OCI-M2 (cell line): Measurements from ENCODE around the gene ITPKB.
"Not testable (repeated sequence)": the region's sequence is repeated elsewhere in the genome, so short reads cannot be mapped to it uniquely, and the experiment has no call there.

Experiments used
- DNase-seq: peaks from one replicate; lab custom pipeline; 2025; ENCODE audit not compliant: unreplicated experiment; lab: John Stamatoyannopoulos, UW

Gene ITPKB

GRCh38 chr1:226754793-226755533, 15.9 kb upstream of the ITPKB start:
- no peak for DNase-seq

DNA sequence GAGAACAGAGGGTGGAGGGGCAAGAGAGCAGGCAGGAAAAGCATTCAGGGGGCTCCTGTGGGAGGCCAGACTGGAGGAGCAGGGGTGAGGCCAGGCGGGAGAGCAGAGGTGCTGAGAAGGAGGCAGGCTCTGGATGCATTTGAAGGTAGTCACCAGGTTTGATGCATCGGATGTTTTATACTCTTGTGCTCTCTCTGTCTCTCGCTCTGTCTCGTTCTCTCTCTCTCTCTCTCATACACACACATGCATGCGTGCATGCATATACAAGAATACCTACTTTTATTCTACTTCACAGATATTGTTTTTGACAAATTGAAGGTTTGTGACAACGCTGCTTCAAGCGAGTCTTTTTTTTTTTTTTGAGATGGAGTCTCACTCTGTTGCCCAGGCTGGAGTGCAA, 15.0 kb upstream of the ITPKB start:
- no peak for DNase-seq

DNA sequence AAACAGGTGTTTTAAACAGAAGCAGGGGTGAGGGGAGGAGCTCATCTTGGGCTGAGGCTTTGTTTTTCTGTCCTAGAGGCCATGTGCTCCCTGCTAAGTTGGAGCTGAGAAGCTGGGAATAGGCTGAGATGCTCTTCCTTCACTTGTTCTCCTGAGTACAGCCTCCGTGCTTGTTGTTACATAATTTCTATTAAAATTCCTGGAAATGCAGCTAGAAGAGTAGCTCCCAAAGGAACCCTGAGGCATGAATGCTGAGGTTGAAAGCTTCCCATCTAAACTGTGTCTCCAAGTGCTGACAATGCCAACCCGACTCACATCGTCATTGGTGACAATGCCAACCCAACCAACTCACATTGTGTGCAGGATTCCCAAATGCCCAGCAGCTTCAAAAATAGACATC, 12.6 kb upstream of the ITPKB start:
- no peak for DNase-seq

- DNase-seq = no peak
Measured at GRCh38 chr1:226751214-226751613, 12.1 kb upstream of the ITPKB start.

DNA sequence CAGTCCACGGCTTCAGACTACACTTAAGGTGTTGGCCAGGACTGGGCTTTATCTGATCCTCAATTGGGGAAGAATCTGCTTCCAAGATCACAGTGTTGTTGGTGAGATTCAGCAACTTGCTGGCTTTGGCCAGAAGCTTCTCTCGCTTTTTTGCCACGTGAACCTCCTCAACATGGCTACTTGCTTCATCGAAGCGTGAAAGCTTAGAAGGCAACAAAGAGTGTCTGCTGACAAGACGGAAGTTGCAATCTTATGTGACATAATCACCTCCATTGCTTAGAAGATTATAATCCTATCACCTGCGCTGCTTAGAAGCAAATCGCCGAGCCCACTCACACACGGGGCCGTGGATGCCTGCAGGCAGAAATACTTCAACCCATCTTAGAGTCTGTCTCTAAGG, 10.4 kb upstream of the ITPKB start:
- no peak for DNase-seq

- DNase-seq = no peak
Measured at GRCh38 chr1:226748306-226748705, 9.2 kb upstream of the ITPKB start.

GRCh38 chr1:226747519-226748263, 8.6 kb upstream of the ITPKB start:
- not testable (repeated sequence) for DNase-seq

- DNase-seq = no peak
Measured at GRCh38 chr1:226743259-226743658, 4.2 kb upstream of the ITPKB start.

DNA sequence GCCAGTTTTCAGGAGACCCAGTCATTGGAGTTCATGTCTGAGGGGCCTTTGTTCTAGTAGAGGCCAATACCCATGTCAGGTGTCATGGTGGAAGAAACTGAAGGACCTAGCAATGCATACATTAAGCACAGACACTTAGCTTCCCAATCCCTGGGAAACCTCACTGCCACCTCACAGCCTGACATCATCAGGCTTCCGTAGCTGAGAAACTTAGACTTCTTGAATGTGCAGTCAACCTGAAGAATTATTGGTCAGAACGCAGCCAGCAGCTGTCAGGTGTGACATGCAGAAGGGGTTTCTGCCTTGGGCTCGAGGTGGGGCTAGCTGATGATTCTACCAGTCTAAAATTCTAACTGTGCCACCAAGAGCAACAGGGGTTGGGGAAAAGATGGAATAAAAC, 1.9 kb upstream of the ITPKB start:
- no peak for DNase-seq

- no peak for DNase-seq
Measured at GRCh38 chr1:226739696-226740065, 599 bp upstream of the ITPKB start.

DNA sequence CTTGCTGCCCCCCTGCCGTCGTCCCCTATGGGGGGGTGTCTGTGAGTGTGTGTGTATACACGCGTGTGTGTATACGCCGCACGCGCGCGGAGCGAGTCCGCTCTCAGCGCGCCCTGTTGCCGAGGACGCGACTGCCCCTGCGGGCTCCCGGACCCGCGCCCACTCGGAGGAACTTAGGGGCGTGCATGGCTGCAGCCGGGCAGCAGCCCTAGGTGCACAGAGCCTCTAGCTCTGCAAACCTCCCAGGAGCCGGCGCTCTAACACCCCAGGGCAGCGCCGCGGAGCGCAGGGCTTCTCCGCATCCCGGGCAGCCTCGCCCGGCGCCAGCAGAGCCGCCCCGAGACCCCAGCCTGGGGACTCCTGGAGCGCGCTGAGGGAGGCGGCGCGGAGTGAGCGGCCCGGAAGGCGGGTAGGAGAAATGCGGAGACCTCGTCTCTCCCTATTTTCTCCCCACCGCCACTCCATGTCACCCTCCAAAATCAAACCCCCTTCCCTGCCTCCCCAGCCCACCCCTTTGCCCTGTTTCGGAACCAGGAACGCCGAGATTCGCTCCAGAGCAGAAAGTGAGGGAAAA, 574 bp downstream of the ITPKB start:
- no peak for DNase-seq

DNA sequence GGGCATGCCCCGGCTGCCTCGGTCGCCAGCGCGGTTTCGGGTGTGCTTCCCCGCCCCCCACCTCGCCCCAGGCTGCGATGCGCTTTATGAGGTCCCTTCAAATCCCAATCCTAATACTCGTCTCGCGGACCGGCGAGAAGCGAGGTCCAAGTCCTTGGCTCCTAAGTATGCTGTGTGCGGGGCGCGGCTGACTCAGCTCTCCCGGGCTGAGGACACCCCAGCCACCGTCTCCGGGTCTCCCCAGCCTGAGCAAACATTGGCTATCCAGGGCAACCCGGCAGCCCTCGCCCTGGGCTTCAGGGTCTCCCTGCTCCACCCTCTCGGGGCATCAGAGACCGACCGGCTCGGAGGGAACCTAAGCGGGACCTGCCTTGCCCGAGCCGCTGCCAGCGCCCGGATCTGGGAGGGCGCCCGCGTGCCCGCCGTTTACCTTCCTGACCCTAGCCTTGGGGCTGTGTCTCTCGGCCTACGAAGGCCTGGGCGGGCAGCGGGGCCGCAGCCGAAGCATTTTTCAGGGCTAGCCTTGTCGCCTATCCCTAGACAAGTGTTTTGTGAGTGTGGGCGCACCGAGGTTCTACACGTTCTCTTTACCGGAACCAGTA, 1.2 kb downstream of the ITPKB start:
- DNase-seq = no peak

GRCh38 chr1:226736908-226737818, 1.9 kb downstream of the ITPKB start:
- DNase-seq = no peak

GRCh38 chr1:226736001-226736907, 2.8 kb downstream of the ITPKB start:
- no peak for DNase-seq

- no peak for DNase-seq
Measured at GRCh38 chr1:226735576-226735975, 3.5 kb downstream of the ITPKB start.

DNA sequence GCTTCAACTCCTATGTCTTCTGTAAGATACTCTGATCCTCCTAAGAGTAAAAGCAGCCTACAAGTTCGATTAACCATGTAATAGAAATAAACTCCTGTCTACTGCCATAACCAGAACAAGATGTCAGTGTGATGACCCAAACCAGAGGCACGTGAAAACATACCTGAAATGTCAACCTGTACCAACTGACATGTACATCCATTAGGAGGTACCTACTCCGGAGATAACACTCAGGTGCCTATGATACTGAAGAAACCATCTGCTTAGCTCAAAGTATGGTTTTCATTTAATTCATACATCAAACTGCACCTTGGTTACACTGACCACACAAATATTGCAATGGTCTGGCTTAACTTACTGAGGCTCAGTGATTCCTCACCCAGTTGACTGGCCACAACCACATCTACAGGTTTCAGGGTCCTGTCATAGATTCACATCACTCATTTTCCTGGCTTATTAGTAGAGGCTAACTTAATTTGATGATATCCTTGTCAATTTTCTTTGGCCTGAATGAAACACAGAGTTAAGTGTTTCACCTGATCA, 4.4 kb downstream of the ITPKB start:
- DNase-seq = no peak

GRCh38 chr1:226733876-226734275, 5.2 kb downstream of the ITPKB start:
- no peak for DNase-seq

- no peak for DNase-seq
Measured at GRCh38 chr1:226733304-226733703, 5.8 kb downstream of the ITPKB start.

GRCh38 chr1:226732856-226733291, 6.2 kb downstream of the ITPKB start:
- no peak for DNase-seq
